Retinal pigment epithelial cell (primary cell): ENCODE measurements around the gene JAKMIP3.

Experiments used
- DNase-seq: peaks from one replicate; pipeline ENCODE4 v3.0.0-alpha.2; 2010; ENCODE audit warnings: low read depth
- H3K4me3 ChIP-seq: 2 replicates; pipeline ENCODE4 v1.5.1; 2011; ENCODE audit warnings: mild to moderate bottlenecking, low read length, control low read depth, moderate library complexity
- TF ChIP-seq, protein P1 (sequence below): conservative IDR thresholded peaks from 2 replicates; pipeline ENCODE4 v1.5.1; 2011; ENCODE audit warnings: low read depth, low read length, control low read depth, inconsistent platforms

Gene JAKMIP3

DNA sequence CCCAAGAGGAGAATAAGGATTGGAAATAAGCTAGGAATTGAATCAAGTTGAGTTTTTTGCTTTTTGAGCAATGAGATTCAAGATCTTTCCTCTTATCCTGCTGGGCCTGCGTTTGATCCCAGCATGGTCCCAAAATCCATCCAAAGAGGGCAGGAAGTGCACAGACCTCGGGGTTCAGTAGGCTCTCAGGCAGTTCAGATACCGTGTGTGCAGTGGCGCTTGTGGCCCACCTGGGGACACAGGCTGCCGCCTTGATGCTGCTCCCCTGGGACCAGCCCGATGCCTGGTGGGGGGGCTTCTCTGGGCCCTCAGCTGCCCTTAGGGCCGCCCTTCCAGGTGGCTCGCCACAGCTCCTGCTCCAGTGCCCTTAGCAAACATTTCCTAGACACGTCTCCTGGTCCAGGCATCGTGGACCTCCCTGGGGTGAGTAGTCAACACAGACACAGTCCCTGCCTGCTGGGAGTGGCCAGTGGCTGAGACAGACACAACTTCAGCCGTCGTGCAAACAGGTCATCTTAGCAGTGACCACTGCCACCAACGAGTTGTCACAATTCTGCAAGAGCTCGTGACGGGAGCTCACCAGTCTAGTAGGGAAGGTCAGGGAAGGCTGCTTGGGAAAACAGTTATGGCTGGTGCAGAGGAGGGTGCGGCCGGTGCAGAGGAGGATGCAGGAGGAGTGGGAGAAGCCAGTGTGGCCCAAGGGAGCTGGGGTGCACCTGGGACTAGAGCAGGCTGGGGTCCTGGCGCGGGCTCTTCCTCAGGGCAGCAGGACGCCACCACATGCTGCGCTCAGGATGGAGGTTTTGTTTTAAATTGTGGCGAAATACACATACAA lies 21.7 kb upstream of the JAKMIP3 start:
- no peak for DNase-seq
- TF ChIP-seq, protein P1, sequence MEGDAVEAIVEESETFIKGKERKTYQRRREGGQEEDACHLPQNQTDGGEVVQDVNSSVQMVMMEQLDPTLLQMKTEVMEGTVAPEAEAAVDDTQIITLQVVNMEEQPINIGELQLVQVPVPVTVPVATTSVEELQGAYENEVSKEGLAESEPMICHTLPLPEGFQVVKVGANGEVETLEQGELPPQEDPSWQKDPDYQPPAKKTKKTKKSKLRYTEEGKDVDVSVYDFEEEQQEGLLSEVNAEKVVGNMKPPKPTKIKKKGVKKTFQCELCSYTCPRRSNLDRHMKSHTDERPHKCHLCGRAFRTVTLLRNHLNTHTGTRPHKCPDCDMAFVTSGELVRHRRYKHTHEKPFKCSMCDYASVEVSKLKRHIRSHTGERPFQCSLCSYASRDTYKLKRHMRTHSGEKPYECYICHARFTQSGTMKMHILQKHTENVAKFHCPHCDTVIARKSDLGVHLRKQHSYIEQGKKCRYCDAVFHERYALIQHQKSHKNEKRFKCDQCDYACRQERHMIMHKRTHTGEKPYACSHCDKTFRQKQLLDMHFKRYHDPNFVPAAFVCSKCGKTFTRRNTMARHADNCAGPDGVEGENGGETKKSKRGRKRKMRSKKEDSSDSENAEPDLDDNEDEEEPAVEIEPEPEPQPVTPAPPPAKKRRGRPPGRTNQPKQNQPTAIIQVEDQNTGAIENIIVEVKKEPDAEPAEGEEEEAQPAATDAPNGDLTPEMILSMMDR, result no peak
- H3K4me3 ChIP-seq, result no peak overlapping the region

- DNase-seq, result no peak
- no peak overlapping the region for H3K4me3 ChIP-seq
- TF ChIP-seq, protein P1, result no peak
These were observed 20.9 kb upstream of the JAKMIP3 start for GRCh38 chr10:132044803-132045202.

GRCh38 chr10:132045324-132045723 lies 20.4 kb upstream of the JAKMIP3 start:
- DNase-seq, result no peak
- no peak overlapping the region for H3K4me3 ChIP-seq
- TF ChIP-seq, protein P1, result no peak

GRCh38 chr10:132047575-132048293 lies 18.0 kb upstream of the JAKMIP3 start:
- no peak for DNase-seq
- no peak overlapping the region for H3K4me3 ChIP-seq
- TF ChIP-seq, protein P1, result no peak

DNA sequence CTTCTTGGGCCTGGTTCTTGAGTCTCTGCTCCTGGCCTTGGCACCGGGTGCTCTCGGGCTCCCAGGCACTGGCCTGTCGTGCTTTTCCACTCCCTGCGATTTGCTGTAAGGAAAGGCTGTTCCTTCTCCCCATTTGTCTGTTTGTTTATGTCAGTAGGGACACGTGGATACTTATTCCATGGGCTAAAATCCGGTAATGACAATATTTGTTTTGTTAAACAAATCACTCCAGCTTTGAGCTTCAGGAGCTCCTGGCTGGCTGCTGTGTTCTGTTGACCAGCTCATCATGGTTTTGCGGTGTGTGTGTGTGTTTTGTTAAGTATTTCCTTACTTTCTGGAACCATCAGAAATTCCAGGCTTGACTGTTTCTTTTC lies 17.5 kb upstream of the JAKMIP3 start:
- DNase-seq, result no peak
- H3K4me3 ChIP-seq, result no peak overlapping the region
- TF ChIP-seq, protein P1, result no peak

DNA sequence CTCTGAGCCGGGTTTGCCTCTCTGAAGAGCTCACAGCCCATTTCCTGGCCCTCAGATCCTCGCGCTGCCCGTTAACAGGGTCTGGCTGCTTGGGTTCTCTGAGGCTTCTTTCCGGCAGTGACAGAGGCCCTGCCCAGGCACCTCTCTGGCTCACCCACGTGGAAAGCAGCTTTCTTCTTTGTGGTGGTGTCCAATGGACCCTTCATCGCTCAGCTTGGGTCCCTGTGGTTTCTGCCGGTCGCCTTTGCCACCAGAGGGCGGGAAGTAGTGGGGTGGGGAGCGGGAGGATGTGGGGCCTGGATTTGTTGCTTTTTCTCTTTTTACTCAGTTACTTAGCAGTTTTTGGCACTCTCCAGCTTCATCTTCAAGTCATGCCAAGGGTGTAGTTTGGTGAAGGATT lies 15.6 kb upstream of the JAKMIP3 start:
- TF ChIP-seq, protein P1, result no peak
- DNase-seq, result no peak
- H3K4me3 ChIP-seq, result no peak overlapping the region

GRCh38 chr10:132052124-132052523 lies 13.6 kb upstream of the JAKMIP3 start:
- no peak for DNase-seq
- no peak overlapping the region for H3K4me3 ChIP-seq
- TF ChIP-seq, protein P1, result no peak
